GM21390 (cell line): Measurements from ENCODE around the gene APOBEC3B.
"Not testable (repeated sequence)": the region's sequence is repeated elsewhere in the genome, so short reads cannot be mapped to it uniquely, and the experiment has no call there.

Experiments
- ATAC-seq: cut with Tn5 transposase; IDR thresholded peaks from one replicate; pipeline ENCODE4 v1.9.1; 2021; ENCODE audit not compliant: unreplicated experiment

Gene APOBEC3B

GRCh38 chr22:38965614-38966379, 16.4 kb upstream of the APOBEC3B start:
- no peak for ATAC-seq

GRCh38 chr22:38966380-38966702, 15.8 kb upstream of the APOBEC3B start:
- ATAC-seq = no peak

GRCh38 chr22:38966942-38967341, 15.2 kb upstream of the APOBEC3B start:
- no peak for ATAC-seq

- no peak for ATAC-seq
These were observed 14.4 kb upstream of the APOBEC3B start for GRCh38 chr22:38967451-38968450.

- ATAC-seq = no peak
These were observed 13.3 kb upstream of the APOBEC3B start for GRCh38 chr22:38968801-38969200.

- ATAC-seq = no peak
These were observed 11.6 kb upstream of the APOBEC3B start for GRCh38 chr22:38970551-38970950.

GRCh38 chr22:38971202-38971601, 10.9 kb upstream of the APOBEC3B start:
- ATAC-seq = no peak

GRCh38 chr22:38971791-38972190, 10.4 kb upstream of the APOBEC3B start:
- ATAC-seq = no peak

GRCh38 chr22:38972558-38972957, 9.6 kb upstream of the APOBEC3B start:
- no peak for ATAC-seq

- no peak for ATAC-seq
These were observed 8.6 kb upstream of the APOBEC3B start for GRCh38 chr22:38973289-38974169.

GRCh38 chr22:38974170-38974825, 7.8 kb upstream of the APOBEC3B start:
- ATAC-seq = no peak

- ATAC-seq = no peak
These were observed 7.3 kb upstream of the APOBEC3B start for GRCh38 chr22:38974826-38975175.

- ATAC-seq = not testable (repeated sequence)
These were observed 4.9 kb upstream of the APOBEC3B start for GRCh38 chr22:38977289-38977688.

GRCh38 chr22:38980587-38980986, 1.6 kb upstream of the APOBEC3B start:
- ATAC-seq = not testable (repeated sequence)

- peak; percentile 9 for ATAC-seq
These were observed 849 bp upstream of the APOBEC3B start for GRCh38 chr22:38981005-38981991.

- no peak for ATAC-seq
These were observed 2.1 kb downstream of the APOBEC3B start for GRCh38 chr22:38984224-38984623.

GRCh38 chr22:38984784-38985757, 2.9 kb downstream of the APOBEC3B start:
- ATAC-seq = peak; percentile 51

- ATAC-seq = no peak
These were observed 4.5 kb downstream of the APOBEC3B start for GRCh38 chr22:38986629-38987028.
